Activated effector memory CD4-positive, alpha-beta T cell treated with anti-CD3 and anti-CD28 coated beads, Interleukin-2, amount 50 U/mL, for 16 hours (primary cell): Measurements from ENCODE around the gene PLIN5.
A peak's percentile ranks its signal among the peaks of the same experiment; 100 is the strongest.

Source experiments
- DNase-seq: peaks from one replicate; pipeline ENCODE4 v3.0.0-alpha.2; 2020

Gene PLIN5, protein sequence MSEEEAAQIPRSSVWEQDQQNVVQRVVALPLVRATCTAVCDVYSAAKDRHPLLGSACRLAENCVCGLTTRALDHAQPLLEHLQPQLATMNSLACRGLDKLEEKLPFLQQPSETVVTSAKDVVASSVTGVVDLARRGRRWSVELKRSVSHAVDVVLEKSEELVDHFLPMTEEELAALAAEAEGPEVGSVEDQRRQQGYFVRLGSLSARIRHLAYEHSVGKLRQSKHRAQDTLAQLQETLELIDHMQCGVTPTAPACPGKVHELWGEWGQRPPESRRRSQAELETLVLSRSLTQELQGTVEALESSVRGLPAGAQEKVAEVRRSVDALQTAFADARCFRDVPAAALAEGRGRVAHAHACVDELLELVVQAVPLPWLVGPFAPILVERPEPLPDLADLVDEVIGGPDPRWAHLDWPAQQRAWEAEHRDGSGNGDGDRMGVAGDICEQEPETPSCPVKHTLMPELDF

DNA sequence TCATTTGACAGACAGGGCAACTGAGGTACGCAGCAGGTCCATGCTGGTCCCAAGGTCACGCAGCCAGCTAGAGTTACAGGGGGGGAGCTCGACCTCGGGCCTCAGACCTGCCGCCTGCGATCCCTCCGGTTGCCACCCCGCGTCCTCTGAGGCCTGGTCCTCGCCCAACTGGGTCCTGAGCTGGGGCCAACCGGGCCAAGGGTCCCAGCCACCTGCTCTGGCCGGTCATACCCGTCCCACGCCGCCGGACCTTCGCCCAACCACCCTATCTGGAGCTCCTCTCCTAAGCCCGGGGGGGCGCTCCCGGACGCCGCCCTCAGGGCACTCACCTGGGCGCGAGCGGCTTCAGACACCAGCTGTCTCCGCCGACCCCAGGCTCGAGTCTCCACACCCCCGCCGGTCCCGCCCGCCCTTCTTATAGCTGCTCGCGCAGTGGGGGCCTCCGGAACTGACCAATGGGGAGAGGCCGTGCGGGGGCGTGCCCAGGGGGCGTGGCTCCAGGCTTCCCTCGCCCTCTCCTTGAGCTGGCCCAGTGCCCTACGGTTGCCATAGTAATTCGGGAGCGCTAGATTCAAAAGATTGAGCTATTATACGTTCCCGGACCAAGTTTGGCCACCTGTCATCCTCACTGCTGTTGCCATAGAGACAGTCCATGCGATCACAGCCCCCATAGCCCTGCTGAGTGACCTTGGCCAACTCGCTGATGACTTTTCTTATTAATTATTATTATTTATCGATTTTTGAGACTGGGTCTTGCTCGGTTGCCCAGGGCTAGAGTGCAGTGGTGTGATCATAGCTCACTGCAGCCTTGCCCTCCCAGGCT is at the start of gene PLIN5:
Gene PLIN5 (minus strand): TSS at position 389 of the 823 bp plus-strand sequence. CDS start 1,150 bp downstream, outside the sequence.
- peak; percentile 76 for DNase-seq

DNA sequence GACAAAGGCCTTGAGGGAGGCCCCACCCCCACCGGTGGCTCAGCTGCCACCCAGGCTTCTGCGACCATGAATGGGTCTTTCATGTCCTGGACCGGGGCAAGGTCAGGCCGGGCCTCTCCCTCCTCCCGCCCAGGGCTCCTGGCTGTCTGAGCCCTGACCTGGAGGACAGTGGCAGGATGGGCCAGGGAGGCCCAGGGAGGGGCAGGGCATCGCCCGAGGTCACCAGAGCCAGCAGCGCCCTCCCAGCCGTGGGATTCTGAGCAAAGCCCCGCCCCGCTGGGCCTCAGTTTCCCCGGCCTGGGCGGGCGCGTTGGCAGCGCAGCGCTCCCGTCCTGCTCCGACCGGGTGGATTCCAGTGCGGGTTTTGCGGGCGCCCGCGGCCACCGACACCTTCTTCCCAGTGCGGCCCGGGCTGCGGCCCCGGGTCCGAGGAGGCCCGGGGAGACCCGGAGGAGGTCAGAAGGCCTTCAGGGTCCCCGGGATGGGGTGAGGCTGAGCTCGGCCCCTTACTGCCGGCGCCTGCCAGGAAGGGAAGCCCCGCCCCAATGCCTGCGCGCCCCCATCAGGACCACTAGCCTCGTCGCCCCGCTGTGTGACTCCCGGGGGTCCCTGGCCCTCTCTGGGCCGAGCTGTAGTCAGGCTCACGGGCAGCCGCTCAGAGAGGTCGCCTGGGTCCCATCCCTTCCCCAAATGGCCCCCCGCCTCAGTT is 49.1 kb upstream of the PLIN5 start:
- DNase-seq = no peak

DNA sequence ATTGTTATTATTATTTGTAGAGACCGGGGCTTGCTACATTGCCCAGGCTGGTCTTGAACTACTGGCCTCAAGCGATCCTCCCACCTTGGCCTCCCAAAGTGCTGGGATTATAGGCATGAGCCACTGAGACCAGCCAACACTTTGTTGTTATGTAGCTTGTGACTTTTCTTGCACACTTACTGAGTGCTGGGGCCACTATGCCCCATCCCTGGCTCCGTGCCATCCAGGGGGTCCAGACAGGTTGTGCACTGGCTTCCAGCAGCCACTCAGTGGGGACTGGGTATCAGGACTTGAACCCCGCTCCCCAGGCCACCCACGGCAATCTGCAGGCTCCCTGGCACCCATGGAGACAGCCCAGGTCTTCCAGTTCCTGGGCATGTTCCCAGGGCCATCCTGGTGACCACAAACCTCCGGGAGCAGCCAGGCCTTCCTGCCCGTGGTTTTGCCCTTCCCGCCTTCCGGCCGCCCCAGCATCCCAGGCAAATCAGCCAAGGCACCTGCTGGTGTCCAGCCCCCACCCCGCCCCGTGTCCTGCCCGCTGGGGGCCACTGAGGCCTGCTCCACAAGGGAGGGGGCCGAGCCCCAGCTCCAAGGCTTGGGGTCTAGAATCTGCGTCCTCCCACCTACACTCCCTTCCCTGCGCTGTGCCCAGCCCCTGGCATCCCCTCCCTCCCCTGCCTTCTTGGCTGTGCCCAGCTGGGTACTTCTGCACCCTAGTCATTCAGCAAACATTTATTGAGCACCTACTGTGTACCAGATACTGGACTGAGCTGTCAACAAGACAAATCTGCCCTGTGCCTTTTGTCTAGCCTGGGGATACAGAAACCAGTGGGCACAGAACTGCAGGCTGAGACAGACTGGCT is 48.2 kb upstream of the PLIN5 start:
- no peak for DNase-seq

DNA sequence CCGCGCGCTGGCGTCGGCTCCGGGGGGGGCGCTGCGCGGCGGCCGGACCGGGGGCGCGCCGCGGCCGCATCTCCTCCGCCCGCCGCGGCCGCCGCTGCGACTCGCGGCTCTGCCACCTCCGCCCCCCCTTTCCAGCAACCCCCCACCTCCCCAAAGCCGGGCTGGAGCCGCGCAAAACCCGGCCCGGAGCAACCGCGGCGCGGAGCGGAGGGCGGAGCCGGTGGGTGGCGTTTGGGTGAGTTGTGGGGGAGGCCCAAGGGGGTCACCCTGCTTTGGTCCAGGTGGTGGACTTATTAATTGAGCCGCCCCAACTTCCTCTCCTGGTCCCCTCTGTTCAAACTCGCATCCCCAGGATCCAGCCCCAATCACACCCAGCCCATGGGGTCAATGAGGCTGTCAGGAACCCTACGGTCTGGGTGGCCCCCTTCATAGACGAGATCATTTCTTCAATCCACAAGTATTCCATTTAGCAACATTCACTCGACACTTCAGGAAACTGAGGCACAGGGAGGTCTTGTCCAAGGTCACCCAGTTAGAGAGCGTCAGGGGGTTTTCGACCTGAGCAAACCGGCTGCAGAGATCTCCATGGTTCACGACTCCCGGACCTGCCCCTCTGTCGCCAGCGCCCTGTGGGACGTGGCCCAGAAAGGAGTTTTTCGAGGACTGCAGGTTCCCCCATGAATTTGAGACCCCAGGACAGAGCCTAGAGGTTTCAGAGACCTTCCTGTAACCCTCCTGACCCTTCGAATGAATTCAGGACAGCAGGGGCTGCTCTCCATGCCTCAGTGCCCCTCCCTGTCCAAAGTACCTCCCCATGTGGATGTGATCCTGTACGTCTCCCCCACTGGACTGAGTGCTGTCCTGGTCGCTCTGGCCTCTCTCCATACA is 46.9 kb upstream of the PLIN5 start:
- no peak for DNase-seq

DNA sequence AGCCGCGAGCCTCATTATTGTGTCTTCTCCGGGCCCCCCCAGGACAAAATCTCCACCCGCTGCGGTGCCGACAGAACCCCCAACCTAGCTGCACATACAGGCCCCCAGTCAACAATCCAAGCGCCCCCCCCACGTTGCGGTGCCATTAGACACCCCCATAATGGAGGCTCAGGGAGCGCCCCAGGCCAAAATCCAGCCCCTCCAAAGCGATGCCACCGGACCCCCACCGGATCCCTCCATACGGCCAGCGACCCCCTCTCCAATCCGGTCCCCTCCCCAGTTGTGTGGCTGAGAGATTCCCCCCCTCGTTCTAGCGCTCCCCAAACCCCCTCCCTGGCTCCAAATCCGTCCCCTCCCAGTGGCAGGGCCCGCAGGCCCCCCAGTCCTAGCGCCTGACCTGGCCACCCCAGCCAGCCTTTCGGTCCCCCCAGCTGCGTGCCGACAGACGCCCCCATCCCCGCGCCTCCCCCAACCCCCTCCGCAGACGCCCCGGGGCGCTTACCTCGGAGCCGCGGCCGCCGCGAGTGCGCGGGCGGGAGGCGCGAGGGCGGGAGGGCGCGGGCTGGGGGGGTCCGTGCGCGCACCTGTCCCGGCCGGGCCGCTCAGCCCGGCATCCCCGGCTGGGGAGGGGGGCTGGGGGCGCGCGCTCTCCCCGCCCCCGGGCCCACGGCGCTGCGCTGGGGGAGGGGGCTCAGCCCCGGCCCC is 46.1 kb upstream of the PLIN5 start:
- DNase-seq = no peak

DNA sequence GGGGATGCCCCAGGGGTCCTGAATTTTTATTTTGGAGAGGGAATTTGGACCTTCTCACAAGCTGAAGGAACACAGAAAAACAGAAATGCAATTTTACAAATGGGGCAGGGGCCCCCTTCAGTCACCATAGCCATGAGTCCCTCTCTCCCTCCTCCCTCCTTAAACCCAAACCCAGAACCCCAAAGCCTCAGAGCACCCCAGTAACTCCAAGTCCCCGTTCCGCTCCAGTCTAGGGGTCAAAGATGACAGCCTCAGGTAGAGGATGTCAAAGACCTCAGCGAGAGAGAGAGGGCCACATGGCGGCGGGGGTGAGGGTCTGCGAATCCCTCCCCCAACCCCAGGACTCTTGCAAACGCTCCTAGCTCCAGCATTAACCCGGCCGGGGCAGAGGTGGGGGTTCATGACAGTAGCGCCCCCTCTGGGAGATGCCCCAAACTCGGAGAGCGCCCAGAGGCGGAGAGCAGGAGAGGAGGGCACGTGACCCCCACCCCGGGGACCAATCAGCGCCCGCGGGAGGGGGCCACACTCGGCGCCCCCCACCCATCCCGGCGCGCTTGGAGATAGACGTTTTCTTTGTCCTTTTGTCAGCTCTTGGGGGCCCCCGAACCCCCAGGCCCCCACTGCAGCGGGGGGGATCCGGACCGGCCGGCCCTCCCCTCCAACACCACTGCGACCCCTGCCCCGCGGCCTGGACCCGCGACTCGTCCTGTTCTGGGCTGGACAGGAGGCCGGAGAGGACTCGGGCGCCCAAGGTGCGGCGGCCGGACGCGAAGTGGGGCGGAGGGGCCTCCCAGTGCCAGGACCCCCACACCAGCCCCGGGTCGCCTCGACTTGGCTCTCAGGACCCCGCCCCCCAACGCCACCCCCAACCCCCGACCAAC is 45.2 kb upstream of the PLIN5 start:
- no peak for DNase-seq

DNA sequence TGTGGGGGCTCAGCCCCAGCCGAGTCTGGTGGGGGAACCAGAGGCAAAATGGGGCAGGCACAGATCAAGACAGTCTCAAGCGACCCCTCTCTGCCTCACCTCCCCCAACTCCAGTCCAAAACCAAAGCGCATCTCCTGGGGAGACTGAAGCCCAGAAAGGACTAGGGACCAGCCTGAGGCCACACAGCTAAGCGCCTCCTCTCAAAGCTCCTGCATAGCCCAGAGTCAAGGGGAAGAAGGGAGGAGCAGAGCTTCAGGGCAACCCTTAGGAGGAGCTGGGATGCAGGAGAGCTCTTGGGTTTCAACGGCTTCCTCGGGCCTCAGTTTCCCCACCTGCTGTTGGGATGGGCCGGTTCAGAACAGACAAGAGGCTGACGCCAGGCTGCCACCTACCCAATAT is 44.4 kb upstream of the PLIN5 start:
- no peak for DNase-seq

DNA sequence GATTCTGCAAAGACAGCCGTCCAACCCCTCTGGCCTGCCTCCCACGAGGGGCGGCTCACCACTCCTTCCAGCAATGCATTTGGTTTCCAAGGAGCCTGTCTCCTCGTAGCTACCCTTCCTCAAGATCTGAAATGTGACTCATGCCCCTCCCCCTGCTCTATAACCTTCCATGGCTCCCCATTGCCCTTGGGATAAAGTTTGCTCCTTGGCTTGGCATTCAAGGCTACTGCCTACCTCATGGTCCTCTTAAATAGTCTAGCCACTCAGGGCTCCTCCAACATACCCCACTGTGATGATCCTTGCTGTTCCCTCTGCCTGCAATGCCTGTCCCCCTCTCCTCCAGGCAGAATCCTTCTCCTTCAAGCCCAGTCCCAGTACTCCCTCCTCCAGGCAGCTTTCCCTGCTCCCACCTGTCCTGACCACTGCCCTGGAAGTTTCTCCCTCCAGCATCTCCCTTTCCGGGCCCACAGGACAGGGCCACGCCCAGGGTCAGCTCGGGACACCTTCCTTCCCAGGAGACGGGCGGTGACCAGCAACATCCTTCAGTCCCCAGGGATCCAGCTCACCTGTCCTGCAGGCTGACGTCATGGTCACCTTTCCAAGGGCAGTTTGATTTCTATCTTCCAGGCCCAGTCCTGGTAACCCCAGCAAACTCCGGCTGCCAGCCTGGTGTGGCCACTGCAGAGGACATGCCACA is 43.7 kb upstream of the PLIN5 start:
- no peak for DNase-seq

DNA sequence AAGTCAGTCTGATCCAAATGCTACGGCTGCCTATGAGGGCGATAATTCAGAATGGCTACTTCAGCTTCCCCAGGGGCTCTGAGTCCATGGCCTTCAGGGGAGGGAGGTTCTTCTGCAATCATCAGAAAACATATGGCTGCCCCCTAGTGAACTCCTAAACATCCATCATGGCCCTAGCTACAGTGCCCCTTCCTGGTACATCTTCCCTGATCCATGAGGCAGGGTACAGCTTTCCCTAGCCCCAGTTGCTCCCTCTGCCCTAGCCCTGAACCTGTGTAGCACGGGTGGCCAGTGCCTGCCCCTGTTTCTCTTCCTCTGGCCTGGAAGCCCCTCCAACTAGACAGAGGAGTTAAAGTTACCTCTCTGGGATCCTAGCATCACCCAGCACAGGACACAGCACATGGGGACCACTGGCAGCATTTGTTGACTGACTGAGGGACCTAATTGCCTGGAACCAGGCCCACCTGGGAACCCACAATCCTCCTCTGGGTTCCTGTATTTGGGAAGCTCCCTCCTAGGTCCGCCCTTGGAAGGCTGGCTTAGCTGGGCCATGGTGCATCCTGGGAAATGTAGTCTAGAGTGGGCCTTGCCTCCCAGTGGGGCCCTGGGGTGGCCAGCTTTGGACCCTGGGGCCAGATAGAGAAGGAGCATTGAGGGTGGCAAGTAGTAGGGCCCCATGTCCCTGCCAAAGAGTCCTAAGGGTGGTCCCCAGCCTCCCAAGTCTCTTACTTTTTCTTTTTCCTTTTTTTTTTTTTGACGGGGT is 42.2 kb upstream of the PLIN5 start:
- no peak for DNase-seq

DNA sequence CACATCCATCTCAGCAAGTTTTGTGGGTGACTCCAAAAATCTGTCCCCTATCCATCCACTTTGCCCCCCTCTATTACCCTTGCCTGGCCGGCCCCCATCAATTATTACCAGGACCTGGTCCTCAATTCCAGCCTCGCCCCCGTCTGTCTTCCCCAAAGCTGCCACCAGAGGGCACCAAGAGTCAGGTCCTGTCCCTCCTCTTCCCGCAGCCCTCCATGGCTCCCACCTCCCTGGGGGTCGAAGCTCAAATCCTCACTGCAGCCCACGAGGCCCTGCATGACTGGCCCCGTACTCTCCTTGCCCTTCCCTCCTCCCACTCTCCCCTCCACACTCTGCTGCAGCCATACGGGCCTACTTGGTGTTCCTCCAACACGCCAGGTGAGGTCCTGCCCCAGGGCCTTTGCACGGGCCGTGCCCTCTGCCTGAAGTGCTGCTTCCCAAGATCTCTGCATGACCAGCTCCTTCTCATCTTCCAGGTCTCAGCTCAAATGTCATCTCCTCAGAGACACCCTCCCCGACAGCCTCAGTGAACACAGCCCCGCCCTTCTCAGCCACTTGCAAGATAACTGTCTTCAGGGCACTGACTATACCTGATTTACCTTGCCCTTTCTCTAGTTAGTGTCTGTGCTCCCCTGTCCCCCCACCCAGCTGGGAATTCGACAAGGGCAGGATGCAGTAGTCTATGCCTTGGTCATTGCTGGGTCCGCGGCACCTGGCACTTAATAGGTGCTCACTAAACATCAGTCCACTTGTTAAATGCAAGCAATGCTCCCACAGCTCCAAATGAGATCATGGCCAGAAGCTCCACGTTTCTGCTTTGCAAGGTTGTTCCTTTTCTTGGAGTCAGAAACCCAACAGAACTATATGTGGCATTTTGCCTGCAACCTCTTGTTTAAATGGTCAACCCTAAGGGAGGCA is 41.3 kb upstream of the PLIN5 start:
- peak; percentile 89 for DNase-seq

DNA sequence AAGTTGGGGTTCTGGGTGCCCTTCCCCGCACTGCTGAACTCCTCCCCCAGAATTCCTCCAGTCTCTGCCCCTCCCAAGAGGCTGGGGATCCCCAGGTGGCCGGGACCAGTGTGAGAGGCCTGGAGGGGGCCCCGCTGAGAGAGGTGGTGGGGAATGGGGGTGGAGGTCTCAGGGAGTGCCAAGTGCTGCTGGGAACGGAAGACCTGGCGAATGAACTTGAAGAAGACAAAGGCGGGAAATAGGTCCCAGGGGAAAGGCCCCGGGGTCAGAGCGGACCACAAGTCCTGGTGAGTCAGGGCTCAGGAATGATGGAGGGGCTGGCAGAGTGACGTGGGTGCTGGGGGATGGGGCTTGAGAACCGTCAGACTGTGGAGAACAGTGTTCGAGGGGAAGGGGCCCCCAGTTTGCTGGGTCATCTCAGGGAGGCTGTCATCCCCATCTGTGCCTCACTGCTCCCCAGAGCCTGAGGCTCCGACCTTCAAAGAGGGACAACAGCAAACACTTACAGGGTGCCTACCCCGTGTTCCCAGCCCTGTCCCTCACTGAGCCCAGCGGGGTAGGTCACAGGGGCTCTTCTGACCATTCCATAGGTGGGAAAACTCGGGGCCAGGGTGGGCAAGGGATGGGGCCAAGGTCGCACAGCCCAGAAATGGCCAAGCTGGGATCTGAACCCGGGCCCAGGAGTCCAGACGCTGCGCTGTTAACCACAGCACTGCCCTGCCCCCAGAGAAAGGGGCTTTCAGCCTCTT is 40.4 kb upstream of the PLIN5 start:
- no peak for DNase-seq

DNA sequence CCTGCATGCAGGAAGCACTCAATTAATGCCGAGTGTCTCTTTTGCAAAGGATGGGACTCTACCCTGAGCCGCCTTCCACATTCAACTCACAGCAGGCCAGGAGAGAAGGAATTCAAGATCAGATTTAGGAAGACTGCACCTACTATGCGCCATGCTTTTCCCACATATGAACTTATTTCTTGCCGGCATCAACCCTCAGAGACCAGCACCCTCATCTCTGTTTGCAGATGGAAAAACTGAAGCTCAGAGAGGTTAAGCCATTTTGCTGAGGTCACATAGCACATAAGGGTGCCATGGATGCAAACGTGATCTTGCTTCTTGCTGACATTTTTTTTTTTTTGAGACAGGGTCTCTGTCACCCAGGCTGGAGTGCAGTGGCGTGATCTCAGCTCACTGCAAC is 38.7 kb upstream of the PLIN5 start:
- no peak for DNase-seq

DNA sequence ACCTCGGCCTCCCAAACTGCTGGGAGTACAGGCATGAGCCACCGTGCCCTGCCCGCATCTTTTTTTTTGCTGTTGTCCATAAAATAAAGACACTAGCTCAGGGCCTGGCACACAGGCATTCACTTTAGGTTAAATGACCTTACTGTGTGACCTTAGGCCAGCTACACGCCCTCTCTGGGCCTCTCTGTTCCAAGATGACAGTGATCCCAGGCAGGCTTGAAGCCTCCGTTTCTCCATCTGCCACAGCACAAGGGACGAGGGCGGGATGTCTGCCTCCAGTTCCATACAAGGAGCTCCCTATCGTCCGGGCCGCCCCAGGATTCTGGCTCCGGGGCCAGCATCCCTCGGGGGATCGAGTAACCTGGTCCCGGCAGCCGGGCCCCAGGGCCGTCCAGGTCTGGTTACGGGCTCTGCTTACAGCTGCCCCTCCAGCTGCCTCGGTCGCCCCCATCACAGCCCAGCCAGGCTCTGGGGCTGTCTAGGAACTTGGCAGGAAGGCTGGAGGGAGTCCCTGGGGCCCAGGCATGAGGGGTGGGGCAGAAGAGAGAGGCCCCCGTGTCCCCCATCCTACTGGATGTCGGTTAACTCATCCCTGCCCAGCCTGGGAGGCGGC is 36.4 kb upstream of the PLIN5 start:
- DNase-seq = no peak

DNA sequence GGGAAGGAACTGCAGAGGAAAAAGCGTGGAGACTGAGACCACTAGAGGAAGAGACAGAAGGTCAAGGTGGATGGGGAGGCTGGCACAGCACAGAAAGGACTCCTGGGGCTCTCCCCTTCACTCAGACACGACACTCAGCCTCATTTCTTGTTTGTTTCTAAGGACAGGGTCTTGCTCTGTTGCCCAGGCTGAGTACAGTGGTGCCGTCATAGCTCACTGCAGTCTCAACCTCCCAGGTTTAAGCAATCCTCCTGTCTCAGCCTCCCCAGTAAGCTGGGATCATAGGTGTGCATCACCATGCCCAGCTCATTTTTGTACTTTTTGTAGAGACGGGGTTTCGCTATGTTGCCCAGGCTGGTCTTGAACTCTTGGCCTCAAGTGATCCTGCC is 35.9 kb upstream of the PLIN5 start:
- no peak for DNase-seq

DNA sequence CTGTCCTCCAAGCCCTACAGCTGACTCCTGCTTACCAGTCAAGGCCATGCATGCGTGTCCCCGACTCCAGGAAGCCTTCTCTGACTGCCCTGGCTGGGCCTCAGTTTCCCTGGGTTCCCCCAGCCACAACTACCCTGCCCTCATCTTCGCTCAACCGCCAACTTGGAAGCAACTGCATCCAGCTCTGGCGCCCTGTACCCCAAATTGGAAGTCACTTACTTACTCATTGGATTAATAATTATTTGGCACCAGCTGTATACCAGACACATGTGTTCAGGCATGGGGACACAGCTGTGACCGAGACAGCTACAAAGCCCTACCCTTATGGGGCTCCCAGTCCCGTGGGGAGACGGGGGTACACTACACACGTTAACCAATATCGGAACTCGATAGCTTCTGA is 35.4 kb upstream of the PLIN5 start:
- no peak for DNase-seq

DNA sequence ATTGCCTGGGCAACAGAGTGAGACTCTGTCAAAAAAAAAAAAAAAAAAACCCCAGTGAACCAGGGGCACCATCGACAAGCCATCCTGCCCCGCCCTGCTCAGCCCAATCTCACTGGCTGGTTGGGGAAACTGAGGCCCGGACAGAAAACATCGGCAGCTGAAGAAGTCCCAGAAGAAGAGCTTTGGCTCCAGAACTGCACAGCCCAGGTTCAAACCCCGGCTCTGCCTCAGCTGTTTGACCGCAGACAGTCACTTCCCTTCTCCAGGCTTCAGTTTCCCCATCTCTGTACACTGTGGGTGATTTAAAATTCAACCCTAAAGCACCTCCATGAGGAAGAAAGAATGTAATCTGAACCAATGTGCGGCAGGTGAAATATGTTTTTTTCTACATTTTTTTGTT is 33.9 kb upstream of the PLIN5 start:
- no peak for DNase-seq
